HepG2 (cell line): ENCODE measurements around the gene CRAMP1. TPM values are rescaled to one million over a fixed set of nuclear protein-coding genes. Genes with fewer than 3 reads are reported as not detected.
A peak's percentile ranks its signal among the peaks of the same experiment; 100 is the strongest.

Experiments used
- AHR ChIP-seq: IDR thresholded peaks from 2 replicates; pipeline ENCODE4 v1.6.1; 2018; ENCODE audit warnings: missing genetic modification reagents, missing compliant biosample characterization
- EEA1 ChIP-seq: sonication (generic); formaldehyde crosslinking; IDR thresholded peaks from 2 replicates; pipeline ENCODE4 v1.5.1; 2020; ENCODE audit warnings: mild to moderate bottlenecking, missing genetic modification reagents, borderline replicate concordance
- FOXA3 ChIP-seq: IDR thresholded peaks from 2 replicates; pipeline ENCODE4 v1.6.1; 2016; ENCODE audit warnings: missing genetic modification reagents, missing compliant biosample characterization
- GATAD2A ChIP-seq: IDR thresholded peaks from 2 replicates; pipeline ENCODE4 v1.6.1; 2016
- GMEB1 ChIP-seq: sonication (generic); formaldehyde crosslinking; IDR thresholded peaks from 2 replicates; pipeline ENCODE4 v1.5.1; 2020; ENCODE audit warnings: missing genetic modification reagents, mild to moderate bottlenecking, borderline replicate concordance
- HHEX ChIP-seq: IDR thresholded peaks from 2 replicates; pipeline ENCODE4 v1.6.1; 2016; ENCODE audit warnings: control low read depth
- HNRNPLL ChIP-seq: fragments of 200-400 bp; formaldehyde crosslinking; IDR thresholded peaks from 2 replicates; pipeline ENCODE4 v1.6.1; 2017; ENCODE audit warnings: mild to moderate bottlenecking, low read depth, low read length; ENCODE audit not compliant: poor library complexity, severe bottlenecking
- NONO ChIP-seq, 2 experiments: fragments of 450-650 bp in 1 of 2; sonication (generic) in 1 of 2; formaldehyde crosslinking in 1 of 2; IDR thresholded peaks in 1 of 2; conservative IDR thresholded peaks in 1 of 2; 2 replicates each; pipeline versions ENCODE4 v1.6.1 to v1.8.0; 2017 to 2022; ENCODE audit warnings: mild to moderate bottlenecking in 1 of 2, missing genetic modification reagents in 1 of 2, moderate library complexity in 1 of 2
- SMARCE1 ChIP-seq: fragments of 450-650 bp; IDR thresholded peaks from 2 replicates; pipeline ENCODE4 v1.6.1; 2017; ENCODE audit warnings: borderline replicate concordance
- ZFP36 ChIP-seq: fragments of 150-350 bp; IDR thresholded peaks from 2 replicates; pipeline ENCODE4 v1.6.1; 2018; ENCODE audit warnings: borderline replicate concordance, low read length, low read depth; ENCODE audit not compliant: partially characterized antibody
- ZFY ChIP-seq: sonication (generic); formaldehyde crosslinking; IDR thresholded peaks from 2 replicates; pipeline ENCODE4 v1.4.0; 2020; ENCODE audit warnings: missing genetic modification reagents
- ZKSCAN8 ChIP-seq: IDR thresholded peaks from 2 replicates; pipeline ENCODE4 v1.6.1; 2016; ENCODE audit warnings: borderline replicate concordance, missing genetic modification reagents, missing compliant biosample characterization
- ZNF253 ChIP-seq: sonication (generic); formaldehyde crosslinking; IDR thresholded peaks from 2 replicates; pipeline ENCODE4 v1.8.0; 2022; ENCODE audit warnings: mild to moderate bottlenecking, missing genetic modification reagents, borderline replicate concordance
- ZNF275 ChIP-seq: sonication (generic); formaldehyde crosslinking; IDR thresholded peaks from 2 replicates; pipeline ENCODE4 v1.8.0; 2022; ENCODE audit warnings: missing genetic modification reagents, mild to moderate bottlenecking, inconsistent platforms, borderline replicate concordance
- ZNF446 ChIP-seq: sonication (generic); formaldehyde crosslinking; IDR thresholded peaks from 2 replicates; pipeline ENCODE4 v1.5.0; 2020; ENCODE audit warnings: mild to moderate bottlenecking, missing genetic modification reagents
- ZNF510 ChIP-seq: sonication (generic); formaldehyde crosslinking; IDR thresholded peaks from 2 replicates; pipeline ENCODE4 v1.4.0; 2020; ENCODE audit warnings: low read depth, mild to moderate bottlenecking, missing genetic modification reagents
- ZNF547 ChIP-seq: sonication (generic); formaldehyde crosslinking; IDR thresholded peaks from 2 replicates; pipeline ENCODE4 v1.5.1; 2020; ENCODE audit warnings: mild to moderate bottlenecking, missing genetic modification reagents
- ZNF558 ChIP-seq: sonication (generic); formaldehyde crosslinking; IDR thresholded peaks from 2 replicates; pipeline ENCODE4 v1.9.0; 2022; ENCODE audit warnings: mild to moderate bottlenecking, missing genetic modification reagents, borderline replicate concordance
- ZNF576 ChIP-seq: sonication (generic); formaldehyde crosslinking; IDR thresholded peaks from 2 replicates; pipeline ENCODE4 v1.4.0; 2020; ENCODE audit warnings: mild to moderate bottlenecking, missing genetic modification reagents
- ZNF891 ChIP-seq: sonication (generic); formaldehyde crosslinking; IDR thresholded peaks from 2 replicates; pipeline ENCODE4 v1.5.0; 2020; ENCODE audit warnings: mild to moderate bottlenecking, missing genetic modification reagents
- ZSCAN30 ChIP-seq: sonication (generic); formaldehyde crosslinking; IDR thresholded peaks from 2 replicates; pipeline ENCODE4 v1.5.0; 2020; ENCODE audit warnings: mild to moderate bottlenecking, missing genetic modification reagents
- polyA plus RNA-seq, 8 experiments: library from polyadenylated mRNA; depleted of rRNA in 3 of 8; stranded (reverse) in 7 of 8; unstranded in 1 of 8; fragments of >200 nt; fragmentation: Illumina TruSeq in 4 of 8; extraction: Trizol in 4 of 8; gene quantifications; 2 replicates each; pipeline versions ENCODE4 v1.2.1 to v1.2.3, GENCODE V29; 2011 to 2016; ENCODE audit warnings: low read depth in 4 of 8, missing spikeins in 1 of 8, mixed read lengths in 1 of 8; ENCODE audit not compliant: insufficient read depth in 1 of 8
- total RNA-seq, 5 experiments: library from RNA; depleted of rRNA; stranded (reverse); fragments of >200 nt; fragmentation: Illumina TruSeq; extraction: Trizol; gene quantifications; 2 replicates each; pipeline ENCODE4 v1.2.3, GENCODE V29; 2016; ENCODE audit warnings: low read depth in 1 of 5
- TF ChIP-seq, protein P1 (sequence below): sonication (generic); formaldehyde crosslinking; IDR thresholded peaks from 2 replicates; pipeline ENCODE4 v1.4.0; 2020; ENCODE audit warnings: missing genetic modification reagents

The CRAMP1 gene
- total and polyA plus RNA-seq, 2 of the 13 experiments (the other 11 are each of a cell fraction or from before 2014, with no cell fraction given), result 6.8 to 9.7 TPM

- TF ChIP-seq GMEB1 (0 out of 2 replicates have a peak, but pooled peaks have one; percentile 23), ZKSCAN8 (CRISPR knock-in tag) (no peak), FOXA3 (no peak), EEA1 (0 out of 2 replicates have a peak, but pooled peaks have one; percentile 55), ZFP36 (no peak), ZNF558 (CRISPR knock-in tag) (0 out of 2 replicates have a peak, but pooled peaks have one; percentile 67), AHR (no peak), ZNF547 (CRISPR knock-in tag) (peak; percentile 48), ZNF510 (CRISPR knock-in tag) (no peak), GATAD2A (CRISPR knock-in tag) (0 out of 2 replicates have a peak, but pooled peaks have one; percentile 14), ZNF275 (CRISPR knock-in tag) (no peak), ZSCAN30 (CRISPR knock-in tag) (no peak), ZNF446 (CRISPR knock-in tag) (0 out of 2 replicates have a peak, but pooled peaks have one; percentile 59), HHEX (CRISPR knock-in tag) (no peak), SMARCE1 (no peak), ZNF576 (CRISPR knock-in tag) (no peak), NONO (IDR thresholded peaks at IDR 0.05) (no peak), NONO (CRISPR knock-in tag; conservative IDR thresholded peaks at IDR 0.05) (0 out of 2 replicates have a peak, but pooled peaks have one; percentile 36), HNRNPLL (no peak), ZNF253 (CRISPR knock-in tag) (no peak), ZNF891 (CRISPR knock-in tag) (peak; percentile 55; the same call in 1 of the 2 replicates), ZFY (peak; percentile 72)
- TF ChIP-seq, protein P1, sequence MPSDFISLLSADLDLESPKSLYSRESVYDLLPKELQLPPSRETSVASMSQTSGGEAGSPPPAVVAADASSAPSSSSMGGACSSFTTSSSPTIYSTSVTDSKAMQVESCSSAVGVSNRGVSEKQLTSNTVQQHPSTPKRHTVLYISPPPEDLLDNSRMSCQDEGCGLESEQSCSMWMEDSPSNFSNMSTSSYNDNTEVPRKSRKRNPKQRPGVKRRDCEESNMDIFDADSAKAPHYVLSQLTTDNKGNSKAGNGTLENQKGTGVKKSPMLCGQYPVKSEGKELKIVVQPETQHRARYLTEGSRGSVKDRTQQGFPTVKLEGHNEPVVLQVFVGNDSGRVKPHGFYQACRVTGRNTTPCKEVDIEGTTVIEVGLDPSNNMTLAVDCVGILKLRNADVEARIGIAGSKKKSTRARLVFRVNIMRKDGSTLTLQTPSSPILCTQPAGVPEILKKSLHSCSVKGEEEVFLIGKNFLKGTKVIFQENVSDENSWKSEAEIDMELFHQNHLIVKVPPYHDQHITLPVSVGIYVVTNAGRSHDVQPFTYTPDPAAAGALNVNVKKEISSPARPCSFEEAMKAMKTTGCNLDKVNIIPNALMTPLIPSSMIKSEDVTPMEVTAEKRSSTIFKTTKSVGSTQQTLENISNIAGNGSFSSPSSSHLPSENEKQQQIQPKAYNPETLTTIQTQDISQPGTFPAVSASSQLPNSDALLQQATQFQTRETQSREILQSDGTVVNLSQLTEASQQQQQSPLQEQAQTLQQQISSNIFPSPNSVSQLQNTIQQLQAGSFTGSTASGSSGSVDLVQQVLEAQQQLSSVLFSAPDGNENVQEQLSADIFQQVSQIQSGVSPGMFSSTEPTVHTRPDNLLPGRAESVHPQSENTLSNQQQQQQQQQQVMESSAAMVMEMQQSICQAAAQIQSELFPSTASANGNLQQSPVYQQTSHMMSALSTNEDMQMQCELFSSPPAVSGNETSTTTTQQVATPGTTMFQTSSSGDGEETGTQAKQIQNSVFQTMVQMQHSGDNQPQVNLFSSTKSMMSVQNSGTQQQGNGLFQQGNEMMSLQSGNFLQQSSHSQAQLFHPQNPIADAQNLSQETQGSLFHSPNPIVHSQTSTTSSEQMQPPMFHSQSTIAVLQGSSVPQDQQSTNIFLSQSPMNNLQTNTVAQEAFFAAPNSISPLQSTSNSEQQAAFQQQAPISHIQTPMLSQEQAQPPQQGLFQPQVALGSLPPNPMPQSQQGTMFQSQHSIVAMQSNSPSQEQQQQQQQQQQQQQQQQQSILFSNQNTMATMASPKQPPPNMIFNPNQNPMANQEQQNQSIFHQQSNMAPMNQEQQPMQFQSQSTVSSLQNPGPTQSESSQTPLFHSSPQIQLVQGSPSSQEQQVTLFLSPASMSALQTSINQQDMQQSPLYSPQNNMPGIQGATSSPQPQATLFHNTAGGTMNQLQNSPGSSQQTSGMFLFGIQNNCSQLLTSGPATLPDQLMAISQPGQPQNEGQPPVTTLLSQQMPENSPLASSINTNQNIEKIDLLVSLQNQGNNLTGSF (CRISPR knock-in tag), result no peak
These were observed 66.4 kb downstream of the CRAMP1 start (continued) for GRCh38 chr16:1678500-1679098.
